GM23338 (cell line): ENCODE results near the gene DDX23.

Experiments used
- CREB1 ChIP-seq: fragments of 250-450 bp; sonication (Bioruptor Pico); IDR thresholded peaks from 2 replicates; pipeline ENCODE4 v1.5.0; 2020; ENCODE audit warnings: low read depth, mild to moderate bottlenecking, moderate library complexity
- CTCF ChIP-seq, 2 experiments: fragments of 200-600 bp in 1 of 2; sonication (generic) in 1 of 2; conservative IDR thresholded peaks; 2 replicates each; pipeline versions ENCODE4 v1.5.1 to v1.6.1; 2016 to 2017; ENCODE audit warnings: antibody characterized with exemption in 2 of 2, low read depth in 2 of 2, mild to moderate bottlenecking in 2 of 2, moderate library complexity in 1 of 2
- EZH2 ChIP-seq: fragments of 200-600 bp; sonication (generic); IDR thresholded peaks from one replicate; pipeline ENCODE4 v1.8.0; 2017; ENCODE audit warnings: antibody characterized with exemption, mild to moderate bottlenecking, low read depth; ENCODE audit not compliant: unreplicated experiment
- EZH2phosphoT487 ChIP-seq: fragments of 200-600 bp; sonication (generic); IDR thresholded peaks from one replicate; pipeline ENCODE4 v1.8.1; 2018; ENCODE audit warnings: antibody characterized with exemption; ENCODE audit not compliant: unreplicated experiment
- JUNB ChIP-seq: IDR thresholded peaks from one replicate; pipeline ENCODE4 v1.6.1; 2016; ENCODE audit warnings: antibody characterized with exemption; ENCODE audit not compliant: unreplicated experiment
- POLR2AphosphoS5 ChIP-seq: IDR thresholded peaks from 2 replicates; pipeline ENCODE4 v1.6.1; 2016; ENCODE audit warnings: antibody characterized with exemption, low read depth
- REST ChIP-seq: IDR thresholded peaks from one replicate; pipeline ENCODE4 v1.6.1; 2018; ENCODE audit warnings: antibody characterized with exemption; ENCODE audit not compliant: unreplicated experiment
- STAT1 ChIP-seq: IDR thresholded peaks from one replicate; pipeline ENCODE4 v1.6.1; 2016; ENCODE audit warnings: antibody characterized with exemption; ENCODE audit not compliant: unreplicated experiment
- ZNF331 ChIP-seq: fragments of 250-450 bp; sonication (Bioruptor Pico); IDR thresholded peaks from 2 replicates; pipeline ENCODE4 v1.5.0; 2020; ENCODE audit warnings: low read depth, mild to moderate bottlenecking, moderate library complexity

DNA sequence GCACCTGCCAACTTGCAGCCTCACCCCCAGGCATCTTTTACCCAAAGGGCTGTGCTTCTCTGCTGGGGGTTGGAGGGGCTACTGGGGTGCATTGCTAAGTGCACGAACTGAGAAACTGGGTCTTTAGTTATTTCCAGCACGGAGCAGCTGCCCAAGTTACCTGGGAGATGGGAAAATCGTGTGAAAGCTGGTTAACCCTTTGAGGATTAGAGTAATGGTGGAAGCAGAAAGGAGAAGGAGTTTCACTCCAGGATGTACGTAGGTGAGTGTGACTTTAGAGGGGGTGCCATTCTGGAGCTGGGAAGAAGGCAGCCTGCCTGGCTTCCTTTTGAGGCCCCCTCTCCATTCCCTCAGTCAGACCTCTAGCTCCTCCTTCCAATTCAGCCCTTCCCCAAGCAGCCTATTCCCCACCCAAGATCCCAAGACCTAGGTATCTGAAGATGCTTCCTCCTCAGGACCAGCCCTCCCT is 62.1 kb downstream of the DDX23 start:
- TF ChIP-seq CTCF (conservative IDR thresholded peaks at IDR 0.05; ENCODE audit: low read depth in 2 of 2) (no peak), REST (no peak), EZH2 (no peak), CREB1 (CRISPR knock-in tag) (no peak), POLR2AphosphoS5 (no peak), JUNB (no peak), STAT1 (no peak), ZNF331 (no peak), EZH2phosphoT487 (no peak)
